ENCODE results near the gene PSMD1. TPM values are rescaled to one million over a fixed set of nuclear protein-coding genes. Genes with fewer than 3 reads are reported as not detected.

The PSMD1 gene
- total RNA-seq = 63.0 and 73.4 TPM in 2 replicates

GRCh38 chr2:231056453-231057416 lies at the start of gene PSMD1:
TSS of gene PSMD1 (plus strand) at chr2:231056867. CDS start at chr2:231057026, 159 bp downstream.

GRCh38 chr2:231037202-231037730 lies 19.4 kb upstream of the PSMD1 start, which contains the start of gene C2orf72:
TSS of gene C2orf72 (plus strand) at chr2:231037523. CDS start at chr2:231037566, 43 bp downstream.

GRCh38 chr2:231124838-231125568 lies 68.3 kb downstream of the PSMD1 start, which contains the start of gene HTR2B:
TSS of gene HTR2B (minus strand) at chr2:231125042. CDS start at chr2:231123764, 1,278 bp downstream.

GRCh38 chr2:231198291-231199173 lies 141.9 kb downstream of the PSMD1 start, which contains the start of gene ARMC9:
TSS of gene ARMC9 (plus strand) at chr2:231198631. CDS start at chr2:231206239, 7,608 bp downstream.

Other genes starting within 250 kb of the PSMD1 start
- gene ITM2C, start 191.9 kb upstream of the PSMD1 start, total RNA-seq = 151 and 170 TPM in 2 replicates
- gene GPR55, start 131.6 kb upstream of the PSMD1 start, total RNA-seq = not detected in 2 replicates
- gene SPATA3, start 60.7 kb upstream of the PSMD1 start, total RNA-seq = not detected in 2 replicates
- gene C2orf72, start 19.3 kb upstream of the PSMD1 start, total RNA-seq = 2.1 and 3.2 TPM in 2 replicates
- gene HTR2B, start 68.2 kb downstream of the PSMD1 start, total RNA-seq = 1.1 TPM in 2 replicates
- gene ARMC9, start 141.8 kb downstream of the PSMD1 start, total RNA-seq = 14.1 and 17.3 TPM in 2 replicates